HCT116 (cell line): ENCODE measurements around the gene EVC. TPM values are rescaled to one million over a fixed set of nuclear protein-coding genes. Genes with fewer than 3 reads are reported as not detected.

Experiments
- ATAC-seq: fragments of 200-7000 bp; cut with Tn5 transposase; 2 replicates; pipeline ENCODE4 v1.9.1; 2020; ENCODE audit warnings: mild to moderate bottlenecking, moderate library complexity
- BruUV-seq: library from RNA; stranded (reverse); fragments of 400-500 nt; replicated peaks from 2 replicates; lab custom pipeline; 2021; lab: Mats Ljungman, UMichigan
- CTCF ChIA-PET: fragments of 300-600 bp; sonication (Branson Sonifier 250); formaldehyde crosslinking; loops from one replicate; lab custom pipeline; 2021; ENCODE audit warnings: antibody characterized with exemption; lab: Charles Lee
- POLR2A ChIA-PET: fragments of 300-600, 350-600 bp; sonication (Branson Sonifier 250); formaldehyde crosslinking; loops from one replicate; lab custom pipeline; 2021; ENCODE audit warnings: antibody characterized with exemption; lab: Charles Lee
- RAD21 ChIA-PET, 2 experiments: fragments of 300-600 bp; sonication (Branson Sonifier 250); formaldehyde crosslinking; loops; one replicate each; lab custom pipeline; 2023; ENCODE audit warnings: low total read pairs in 2 of 2; ENCODE audit not compliant: uncharacterized antibody in 2 of 2, unreplicated experiment in 2 of 2, low non-redundant PET in 1 of 2; lab: Charles Lee
- DNase-seq: peaks from one replicate; pipeline ENCODE4 v3.0.0-alpha.2; 2010; ENCODE audit warnings: low read depth, low spot score
- H2AFZ ChIP-seq: fragments of 200-600 bp; shearing (Covaris generic), sonication (generic); 2 replicates; pipeline ENCODE4 v1.6.1; 2017; ENCODE audit warnings: low read depth, mixed run types, mixed read lengths, antibody characterized with exemption, low read length; ENCODE audit not compliant: poor library complexity, severe bottlenecking
- H3K27ac ChIP-seq: 2 replicates; pipeline ENCODE4 v1.5.1; 2012; ENCODE audit warnings: low read depth, low read length
- H3K27me3 ChIP-seq: fragments of 200-600 bp; sonication (generic); 2 replicates; pipeline ENCODE4 v1.6.1; 2016; ENCODE audit warnings: mixed run types, low read length, mixed read lengths; ENCODE audit not compliant: insufficient read depth
- H3K36me3 ChIP-seq, 2 experiments: fragments of 200-500 bp in 1 of 2; fragments of 200-600 bp in 1 of 2; sonication (Bioruptor generic) in 1 of 2; sonication (generic) in 1 of 2; 2 replicates each; pipeline versions ENCODE4 v1.5.1 to v1.6.1; 2014 to 2016; ENCODE audit warnings: low read length in 2 of 2, inconsistent platforms in 1 of 2, mixed read lengths in 1 of 2, mixed run types in 1 of 2; ENCODE audit not compliant: insufficient read depth in 2 of 2, control insufficient read depth in 1 of 2
- H3K4me1 ChIP-seq, 2 experiments: fragments of 200-600 bp in 1 of 2; sonication (generic) in 1 of 2; 2 replicates each; pipeline versions ENCODE4 v1.5.1 to v1.6.1; 2012 to 2017; ENCODE audit warnings: low read length in 2 of 2, inconsistent platforms in 1 of 2, mild to moderate bottlenecking in 1 of 2, mixed read lengths in 1 of 2, mixed run types in 1 of 2, moderate library complexity in 1 of 2; ENCODE audit not compliant: insufficient read depth in 2 of 2, control insufficient read depth in 1 of 2
- H3K4me2 ChIP-seq: fragments of 200-600 bp; sonication (generic); 2 replicates; pipeline ENCODE4 v1.6.1; 2017; ENCODE audit warnings: mixed run types, low read length, mixed read lengths
- H3K4me3 ChIP-seq, 2 experiments: fragments of 200-600 bp in 1 of 2; sonication (generic) in 1 of 2; replicated peaks in 1 of 2; 2 replicates each; pipeline ENCODE4 v1.5.1; 2011 to 2016; ENCODE audit warnings: low read length in 2 of 2, control low read depth in 1 of 2, low read depth in 1 of 2, mild to moderate bottlenecking in 1 of 2, mixed read lengths in 1 of 2, mixed run types in 1 of 2
- H3K79me2 ChIP-seq: fragments of 200-600 bp; sonication (generic); 2 replicates; pipeline ENCODE4 v1.6.1; 2017; ENCODE audit warnings: mild to moderate bottlenecking, mixed run types, low read length, moderate library complexity, mixed read lengths; ENCODE audit not compliant: insufficient read depth
- H3K9ac ChIP-seq: fragments of 200-600 bp; sonication (generic); 2 replicates; pipeline ENCODE4 v1.6.1; 2016; ENCODE audit warnings: low read length, mixed read lengths
- H3K9me2 ChIP-seq: fragments of 200-600 bp; sonication (generic), shearing (Covaris generic); 2 replicates; pipeline ENCODE4 v1.6.1; 2017; ENCODE audit warnings: mixed run types, mild to moderate bottlenecking, moderate library complexity; ENCODE audit not compliant: insufficient read depth
- H3K9me3 ChIP-seq, 2 experiments: fragments of 200-500 bp in 1 of 2; fragments of 200-600 bp in 1 of 2; sonication (Bioruptor generic) in 1 of 2; sonication (generic) in 1 of 2; 2 replicates each; pipeline ENCODE4 v1.6.1; 2014 to 2017; ENCODE audit warnings: low read length in 2 of 2, mixed read lengths in 2 of 2, inconsistent platforms in 1 of 2, low read depth in 1 of 2, mild to moderate bottlenecking in 1 of 2, mixed run types in 1 of 2, moderate library complexity in 1 of 2; ENCODE audit not compliant: control insufficient read depth in 1 of 2, insufficient read depth in 1 of 2
- H4K20me1 ChIP-seq: fragments of 200-600 bp; sonication (generic), shearing (Covaris generic); 2 replicates; pipeline ENCODE4 v1.6.1; 2017; ENCODE audit warnings: mixed run types, mild to moderate bottlenecking, moderate library complexity; ENCODE audit not compliant: insufficient read depth
- CBX3 ChIP-seq: IDR thresholded peaks from 2 replicates; pipeline ENCODE4 v1.6.1; 2012; ENCODE audit warnings: low read depth
- CEBPB ChIP-seq: IDR thresholded peaks from 2 replicates; pipeline ENCODE4 v1.6.1; 2012; ENCODE audit warnings: low read depth
- EGR1 ChIP-seq: IDR thresholded peaks from 2 replicates; pipeline ENCODE4 v1.6.1; 2012; ENCODE audit warnings: low read depth
- EZH2 ChIP-seq: fragments of 200-600 bp; sonication (generic); IDR thresholded peaks from 2 replicates; pipeline ENCODE4 v1.6.1; 2017; ENCODE audit warnings: antibody characterized with exemption, mixed run types
- EZH2phosphoT487 ChIP-seq: fragments of 200-600 bp; IDR thresholded peaks from 2 replicates; pipeline ENCODE4 v1.6.1; 2018; ENCODE audit warnings: antibody characterized with exemption, borderline replicate concordance
- JUND ChIP-seq: IDR thresholded peaks from 2 replicates; pipeline ENCODE4 v1.6.1; 2012
- MAX ChIP-seq: IDR thresholded peaks from 2 replicates; pipeline ENCODE4 v1.6.1; 2012
- RAD21 ChIP-seq: IDR thresholded peaks from 2 replicates; pipeline ENCODE4 v1.6.1; 2012; ENCODE audit warnings: low read depth, mild to moderate bottlenecking
- SP1 ChIP-seq: IDR thresholded peaks from 2 replicates; pipeline ENCODE4 v1.6.1; 2012; ENCODE audit warnings: low read depth
- YY1 ChIP-seq: IDR thresholded peaks from 2 replicates; pipeline ENCODE4 v1.6.1; 2011; ENCODE audit warnings: low read length, low read depth, moderate library complexity, mild to moderate bottlenecking; ENCODE audit not compliant: insufficient replicate concordance; ENCODE audit errors: extremely low read depth
- ZFX ChIP-seq: fragments of 450-650 bp; IDR thresholded peaks from 2 replicates; pipeline ENCODE4 v1.6.1; 2017
- intact Hi-C: fragments of 100-400 bp; cut with micrococcal nuclease; formaldehyde crosslinking; loops from 2 replicates; pipeline ENCODE4 v1.10.0; 2022
- total RNA-seq: library from RNA; stranded (reverse); gene quantifications from one replicate; pipeline ENCODE4 v1.2.1, GENCODE V29; 2021; ENCODE audit not compliant: unreplicated experiment

The EVC gene
- total RNA-seq, 1 experiment from 2014 or later: 0.15 TPM

- H3K4me1 ChIP-seq: no peaks in the 10 kb centered on the region
- POLR2A ChIA-PET: no interaction called here
- intact Hi-C loops: no loop called here
- CTCF ChIA-PET: no interaction called here
- no peak overlapping the region for H3K9ac ChIP-seq
- no peak for TF ChIP-seq CEBPB
- no peak for TF ChIP-seq MAX
- no peak for TF ChIP-seq YY1
- no peak for TF ChIP-seq ZFX
- no peak for TF ChIP-seq SP1
- TF ChIP-seq RAD21: no peak
- no peak for TF ChIP-seq EZH2phosphoT487
- no peak for TF ChIP-seq EZH2
- TF ChIP-seq JUND: no peak
- no peak for TF ChIP-seq EGR1
- TF ChIP-seq CBX3: no peak
- H3K36me3 ChIP-seq: no peaks in the 10 kb centered on the region
- ATAC-seq: no peak
- BruUV-seq: no TSS peak
- H3K9me2 ChIP-seq: no peaks in the 10 kb centered on the region
- H3K79me2 ChIP-seq: no peaks in the 10 kb centered on the region
- H3K27ac ChIP-seq: no peak overlapping the region
- no peaks in the 10 kb centered on the region for H4K20me1 ChIP-seq
- no peaks in the 10 kb centered on the region for H3K9me3 ChIP-seq
- DNase-seq: no peak
- peaks cover 31% of the 10 kb centered on the region; the same call in 1 of the 2 replicates for H3K27me3 ChIP-seq
- RAD21 ChIA-PET: no interaction called here
- no peak overlapping the region for H3K4me2 ChIP-seq
- no peak overlapping the region for H3K4me3 ChIP-seq
- no peak overlapping the region for H2AFZ ChIP-seq
Observed at GRCh38 chr4:5839332-5839731, 128.3 kb downstream of the EVC start.
